K562 (cell line): ENCODE measurements around the gene MYMX. TPM values are rescaled to one million over a fixed set of nuclear protein-coding genes. Genes with fewer than 3 reads are reported as not detected.

Source experiments
- ATF2 ChIP-seq: sonication (generic); formaldehyde crosslinking; IDR thresholded peaks from 2 replicates; pipeline ENCODE4 v1.8.1; 2022; ENCODE audit warnings: missing genetic modification reagents
- E2F3 ChIP-seq: fragments of 250-450 bp; sonication (Bioruptor Pico); IDR thresholded peaks from 2 replicates; pipeline ENCODE4 v1.4.0; 2020; ENCODE audit warnings: mild to moderate bottlenecking
- EZH2 ChIP-seq: IDR thresholded peaks from 2 replicates; pipeline ENCODE4 v1.6.1; 2012; ENCODE audit warnings: low read depth, mild to moderate bottlenecking, inconsistent platforms, low read length, borderline replicate concordance
- HMGXB4 ChIP-seq: sonication (generic); formaldehyde crosslinking; IDR thresholded peaks from 2 replicates; pipeline ENCODE4 v1.8.1; 2023; ENCODE audit warnings: mild to moderate bottlenecking, missing genetic modification reagents
- NCOA2 ChIP-seq, 2 experiments: fragments of 450-650 bp; IDR thresholded peaks; 2 replicates each; pipeline ENCODE4 v1.6.1; 2018; ENCODE audit warnings: mild to moderate bottlenecking in 2 of 2, moderate library complexity in 1 of 2; ENCODE audit not compliant: partially characterized antibody in 2 of 2
- ZC3H8 ChIP-seq: fragments of 450-650 bp; IDR thresholded peaks from 2 replicates; pipeline ENCODE4 v1.6.1; 2017
- ZNF609 ChIP-seq: sonication (generic); formaldehyde crosslinking; IDR thresholded peaks from 2 replicates; pipeline ENCODE4 v1.8.1; 2023; ENCODE audit warnings: missing genetic modification reagents, mild to moderate bottlenecking, borderline replicate concordance
- ZNF644 ChIP-seq: fragments of 200-800 bp; sonication (Bioruptor generic); IDR thresholded peaks from 2 replicates; pipeline ENCODE4 v1.6.1; 2016; ENCODE audit warnings: low read depth, missing genetic modification characterization, missing compliant biosample characterization
- polyA plus RNA-seq, 8 experiments: library from polyadenylated mRNA; depleted of rRNA in 4 of 8; stranded (reverse) in 5 of 8; unstranded in 3 of 8; fragments of >200 nt; fragmentation: Nextera tagmentation in 2 of 8; fragmentation: Illumina TruSeq in 1 of 8; extraction: Ambion mirVana in 2 of 8; extraction: Trizol in 1 of 8; gene quantifications; 2 replicates each; pipeline versions ENCODE4 v1.2.1 to v1.2.3, GENCODE V29; 2011 to 2014; ENCODE audit warnings: inconsistent platforms in 1 of 8, missing spikeins in 1 of 8
- total RNA-seq, 7 experiments: library from RNA; depleted of rRNA in 6 of 7; stranded (reverse); fragments of >200 nt in 6 of 7; fragmentation: Illumina TruSeq in 2 of 7; extraction: Trizol in 2 of 7; gene quantifications; 2 replicates each; pipeline versions ENCODE4 v1.2.1 to v1.2.3, GENCODE V29; 2011 to 2021; ENCODE audit warnings: low replicate concordance in 1 of 7
- TF ChIP-seq, protein P1 (sequence below): sonication (generic); formaldehyde crosslinking; IDR thresholded peaks from 2 replicates; pipeline ENCODE4 v1.8.0; 2022; ENCODE audit warnings: mild to moderate bottlenecking, missing genetic modification reagents
- TF ChIP-seq, protein P2 (sequence below): fragments of 250-450 bp; sonication (Bioruptor Pico); IDR thresholded peaks from 2 replicates; pipeline ENCODE4 v1.9.0; 2021; ENCODE audit warnings: mild to moderate bottlenecking, inconsistent platforms

MYMX gene
- total and polyA plus RNA-seq, 9 of the 15 experiments (the other 6 are each of a cell fraction or from before 2014, with no cell fraction given), result 0.12 TPM; not detected in 8

- no peak for TF ChIP-seq HMGXB4 (CRISPR knock-in tag)
- TF ChIP-seq E2F3 (CRISPR knock-in tag), result no peak
- no peak for TF ChIP-seq NCOA2 (IDR thresholded peaks at IDR 0.05; ENCODE audit: partially characterized antibody in 2 of 2)
- no peak for TF ChIP-seq ATF2
- TF ChIP-seq EZH2, result no peak
- TF ChIP-seq, protein P1, sequence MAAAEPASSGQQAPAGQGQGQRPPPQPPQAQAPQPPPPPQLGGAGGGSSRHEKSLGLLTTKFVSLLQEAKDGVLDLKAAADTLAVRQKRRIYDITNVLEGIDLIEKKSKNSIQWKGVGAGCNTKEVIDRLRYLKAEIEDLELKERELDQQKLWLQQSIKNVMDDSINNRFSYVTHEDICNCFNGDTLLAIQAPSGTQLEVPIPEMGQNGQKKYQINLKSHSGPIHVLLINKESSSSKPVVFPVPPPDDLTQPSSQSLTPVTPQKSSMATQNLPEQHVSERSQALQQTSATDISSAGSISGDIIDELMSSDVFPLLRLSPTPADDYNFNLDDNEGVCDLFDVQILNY (CRISPR knock-in tag), result no peak
- TF ChIP-seq ZC3H8, result no peak
- TF ChIP-seq, protein P2, sequence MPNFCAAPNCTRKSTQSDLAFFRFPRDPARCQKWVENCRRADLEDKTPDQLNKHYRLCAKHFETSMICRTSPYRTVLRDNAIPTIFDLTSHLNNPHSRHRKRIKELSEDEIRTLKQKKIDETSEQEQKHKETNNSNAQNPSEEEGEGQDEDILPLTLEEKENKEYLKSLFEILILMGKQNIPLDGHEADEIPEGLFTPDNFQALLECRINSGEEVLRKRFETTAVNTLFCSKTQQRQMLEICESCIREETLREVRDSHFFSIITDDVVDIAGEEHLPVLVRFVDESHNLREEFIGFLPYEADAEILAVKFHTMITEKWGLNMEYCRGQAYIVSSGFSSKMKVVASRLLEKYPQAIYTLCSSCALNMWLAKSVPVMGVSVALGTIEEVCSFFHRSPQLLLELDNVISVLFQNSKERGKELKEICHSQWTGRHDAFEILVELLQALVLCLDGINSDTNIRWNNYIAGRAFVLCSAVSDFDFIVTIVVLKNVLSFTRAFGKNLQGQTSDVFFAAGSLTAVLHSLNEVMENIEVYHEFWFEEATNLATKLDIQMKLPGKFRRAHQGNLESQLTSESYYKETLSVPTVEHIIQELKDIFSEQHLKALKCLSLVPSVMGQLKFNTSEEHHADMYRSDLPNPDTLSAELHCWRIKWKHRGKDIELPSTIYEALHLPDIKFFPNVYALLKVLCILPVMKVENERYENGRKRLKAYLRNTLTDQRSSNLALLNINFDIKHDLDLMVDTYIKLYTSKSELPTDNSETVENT (CRISPR knock-in tag), result peak; percentile 53; the same call in 1 of the 2 replicates
- no peak for TF ChIP-seq ZNF644 (tag)
- 0 out of 2 replicates have a peak, but pooled peaks have one; percentile 62 for TF ChIP-seq ZNF609 (CRISPR knock-in tag)
These were observed 2.5 kb downstream of the MYMX start (continued) for GRCh38 chr6:44219053-44219814.
